HepG2 (cell line): ENCODE data around the gene CDK5RAP1. TPM values are rescaled to one million over a fixed set of nuclear protein-coding genes. Genes with fewer than 3 reads are reported as not detected.

ENCODE experiments used
- AGO1 ChIP-seq: fragments of 200-400 bp; formaldehyde crosslinking; IDR thresholded peaks from 2 replicates; pipeline ENCODE4 v1.6.1; 2017; ENCODE audit warnings: mild to moderate bottlenecking, low read depth, low read length, moderate library complexity; ENCODE audit not compliant: poor library complexity, severe bottlenecking
- ARNTL ChIP-seq: sonication (generic); formaldehyde crosslinking; IDR thresholded peaks from 2 replicates; pipeline ENCODE4 v1.4.0; 2020; ENCODE audit warnings: mild to moderate bottlenecking, missing genetic modification reagents
- ATF1 ChIP-seq: IDR thresholded peaks from 2 replicates; pipeline ENCODE4 v1.6.1; 2016; ENCODE audit warnings: mild to moderate bottlenecking, control low read depth
- BORCS8-MEF2B ChIP-seq: sonication (generic); formaldehyde crosslinking; IDR thresholded peaks from 2 replicates; pipeline ENCODE4 v1.8.0; 2022; ENCODE audit warnings: mild to moderate bottlenecking, missing genetic modification reagents
- FOSL2 ChIP-seq: sonication (generic); formaldehyde crosslinking; IDR thresholded peaks from 2 replicates; pipeline ENCODE4 v1.4.0; 2020; ENCODE audit warnings: missing genetic modification reagents
- FOXM1 ChIP-seq: sonication (generic); formaldehyde crosslinking; IDR thresholded peaks from 2 replicates; pipeline ENCODE4 v1.5.0; 2020; ENCODE audit warnings: missing genetic modification reagents
- GRHL1 ChIP-seq: sonication (generic); formaldehyde crosslinking; conservative IDR thresholded peaks from 2 replicates; pipeline ENCODE4 v1.8.0; 2022; ENCODE audit warnings: missing genetic modification reagents
- JDP2 ChIP-seq: sonication (generic); formaldehyde crosslinking; IDR thresholded peaks from 2 replicates; pipeline ENCODE4 v1.8.1; 2022; ENCODE audit warnings: missing genetic modification reagents, borderline replicate concordance
- MEIS1 ChIP-seq: sonication (generic); formaldehyde crosslinking; IDR thresholded peaks from 2 replicates; pipeline ENCODE4 v1.9.0; 2021; ENCODE audit warnings: mild to moderate bottlenecking, missing genetic modification reagents, moderate library complexity, borderline replicate concordance
- MXI1 ChIP-seq: IDR thresholded peaks from 3 replicates; pipeline ENCODE4 v1.6.1; 2012; ENCODE audit warnings: low read depth, low read length, inconsistent platforms, borderline replicate concordance
- NAIF1 ChIP-seq: sonication (generic); formaldehyde crosslinking; IDR thresholded peaks from 2 replicates; pipeline ENCODE4 v1.5.0; 2020; ENCODE audit warnings: mild to moderate bottlenecking, missing genetic modification reagents, borderline replicate concordance
- PHF5A ChIP-seq: IDR thresholded peaks from one replicate; pipeline ENCODE4 v1.6.1; 2018; ENCODE audit warnings: low read depth, missing genetic modification reagents; ENCODE audit not compliant: unreplicated experiment
- SNAI1 ChIP-seq: sonication (generic); formaldehyde crosslinking; IDR thresholded peaks from 2 replicates; pipeline ENCODE4 v1.5.0; 2020; ENCODE audit warnings: mild to moderate bottlenecking, missing genetic modification reagents, borderline replicate concordance
- ZNF136 ChIP-seq: sonication (generic); formaldehyde crosslinking; IDR thresholded peaks from 2 replicates; pipeline ENCODE4 v1.8.1; 2022; ENCODE audit warnings: low read depth, mild to moderate bottlenecking, moderate library complexity, missing genetic modification reagents
- ZNF441 ChIP-seq: sonication (generic); formaldehyde crosslinking; IDR thresholded peaks from 2 replicates; pipeline ENCODE4 v1.7.0; 2021; ENCODE audit warnings: missing genetic modification reagents, borderline replicate concordance
- ZNF567 ChIP-seq: sonication (generic); formaldehyde crosslinking; IDR thresholded peaks from 2 replicates; pipeline ENCODE4 v1.8.1; 2023; ENCODE audit warnings: mild to moderate bottlenecking, missing genetic modification reagents, borderline replicate concordance
- ZNF572 ChIP-seq: sonication (generic); formaldehyde crosslinking; IDR thresholded peaks from 2 replicates; pipeline ENCODE4 v1.5.1; 2020; ENCODE audit warnings: mild to moderate bottlenecking, missing genetic modification reagents
- ZNF607 ChIP-seq: sonication (generic); formaldehyde crosslinking; IDR thresholded peaks from 2 replicates; pipeline ENCODE4 v1.5.1; 2020; ENCODE audit warnings: missing genetic modification reagents, mild to moderate bottlenecking, borderline replicate concordance
- ZNF687 ChIP-seq: sonication (generic); formaldehyde crosslinking; IDR thresholded peaks from 2 replicates; pipeline ENCODE4 v1.5.1; 2020; ENCODE audit warnings: mild to moderate bottlenecking, missing genetic modification reagents, moderate library complexity
- polyA plus RNA-seq, 8 experiments: library from polyadenylated mRNA; depleted of rRNA in 3 of 8; stranded (reverse) in 7 of 8; unstranded in 1 of 8; fragments of >200 nt; fragmentation: Illumina TruSeq in 4 of 8; extraction: Trizol in 4 of 8; gene quantifications; 2 replicates each; pipeline versions ENCODE4 v1.2.1 to v1.2.3, GENCODE V29; 2011 to 2016; ENCODE audit warnings: low read depth in 4 of 8, missing spikeins in 1 of 8, mixed read lengths in 1 of 8; ENCODE audit not compliant: insufficient read depth in 1 of 8
- total RNA-seq, 5 experiments: library from RNA; depleted of rRNA; stranded (reverse); fragments of >200 nt; fragmentation: Illumina TruSeq; extraction: Trizol; gene quantifications; 2 replicates each; pipeline ENCODE4 v1.2.3, GENCODE V29; 2016; ENCODE audit warnings: low read depth in 1 of 5
- TF ChIP-seq, protein P1 (sequence below): IDR thresholded peaks from 2 replicates; pipeline ENCODE4 v1.6.1; 2012; ENCODE audit warnings: inconsistent platforms
- TF ChIP-seq, protein P2 (sequence below): sonication (generic); formaldehyde crosslinking; IDR thresholded peaks from 2 replicates; pipeline ENCODE4 v1.4.0; 2020; ENCODE audit warnings: low read depth, mild to moderate bottlenecking, missing genetic modification reagents

Gene CDK5RAP1
- total and polyA plus RNA-seq, 2 of the 13 experiments (the other 11 are each of a cell fraction or from before 2014, with no cell fraction given) = 53.6 to 98.2 TPM

GRCh38 chr20:33373735-33374605 is 27.3 kb downstream of the CDK5RAP1 start (continued):
- TF ChIP-seq ZNF687 (CRISPR knock-in tag) = peak; percentile 41; the same call in 1 of the 2 replicates
- no peak for TF ChIP-seq FOXM1 (CRISPR knock-in tag)
- peak; percentile 86; the same call in 1 of the 2 replicates for TF ChIP-seq BORCS8-MEF2B (CRISPR knock-in tag)
- TF ChIP-seq ZNF567 (CRISPR knock-in tag) = peak; percentile 20; the same call in 1 of the 2 replicates
- no peak; the same call in 1 of the 2 replicates for TF ChIP-seq NAIF1
- TF ChIP-seq ZNF607 (CRISPR knock-in tag) = peak; percentile 82; the same call in 1 of the 2 replicates
- peak; percentile 62; the same call in 1 of the 2 replicates for TF ChIP-seq SNAI1 (CRISPR knock-in tag)
- peak; percentile 67; the same call in 1 of the 2 replicates for TF ChIP-seq ARNTL (CRISPR knock-in tag)
- peak; percentile 57; the same call in 1 of the 2 replicates for TF ChIP-seq ZNF441 (CRISPR knock-in tag)
- peak; percentile 97 for TF ChIP-seq PHF5A (CRISPR knock-in tag)
- TF ChIP-seq MEIS1 (CRISPR knock-in tag) = no peak
- TF ChIP-seq, protein P1, sequence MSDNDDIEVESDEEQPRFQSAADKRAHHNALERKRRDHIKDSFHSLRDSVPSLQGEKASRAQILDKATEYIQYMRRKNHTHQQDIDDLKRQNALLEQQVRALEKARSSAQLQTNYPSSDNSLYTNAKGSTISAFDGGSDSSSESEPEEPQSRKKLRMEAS = peak; percentile 82
- TF ChIP-seq AGO1 = no peak
- TF ChIP-seq FOSL2 (CRISPR knock-in tag) = peak; percentile 100
- TF ChIP-seq JDP2 (CRISPR knock-in tag) = no peak
- TF ChIP-seq, protein P2, sequence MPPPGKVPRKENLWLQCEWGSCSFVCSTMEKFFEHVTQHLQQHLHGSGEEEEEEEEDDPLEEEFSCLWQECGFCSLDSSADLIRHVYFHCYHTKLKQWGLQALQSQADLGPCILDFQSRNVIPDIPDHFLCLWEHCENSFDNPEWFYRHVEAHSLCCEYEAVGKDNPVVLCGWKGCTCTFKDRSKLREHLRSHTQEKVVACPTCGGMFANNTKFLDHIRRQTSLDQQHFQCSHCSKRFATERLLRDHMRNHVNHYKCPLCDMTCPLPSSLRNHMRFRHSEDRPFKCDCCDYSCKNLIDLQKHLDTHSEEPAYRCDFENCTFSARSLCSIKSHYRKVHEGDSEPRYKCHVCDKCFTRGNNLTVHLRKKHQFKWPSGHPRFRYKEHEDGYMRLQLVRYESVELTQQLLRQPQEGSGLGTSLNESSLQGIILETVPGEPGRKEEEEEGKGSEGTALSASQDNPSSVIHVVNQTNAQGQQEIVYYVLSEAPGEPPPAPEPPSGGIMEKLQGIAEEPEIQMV (CRISPR knock-in tag) = no peak
- TF ChIP-seq MXI1 = peak; percentile 95; the same call in 2 of the 3 replicates
- no peak for TF ChIP-seq GRHL1
- TF ChIP-seq ZNF136 = peak; percentile 9; the same call in 1 of the 2 replicates
- peak; percentile 75 for TF ChIP-seq ATF1
- no peak for TF ChIP-seq ZNF572 (CRISPR knock-in tag)
